ENCODE data around the gene ARMH1.
"Not testable (repeated sequence)": the region's sequence is repeated elsewhere in the genome, so short reads cannot be mapped to it uniquely, and the experiment has no call there.

ARMH1 gene

DNA sequence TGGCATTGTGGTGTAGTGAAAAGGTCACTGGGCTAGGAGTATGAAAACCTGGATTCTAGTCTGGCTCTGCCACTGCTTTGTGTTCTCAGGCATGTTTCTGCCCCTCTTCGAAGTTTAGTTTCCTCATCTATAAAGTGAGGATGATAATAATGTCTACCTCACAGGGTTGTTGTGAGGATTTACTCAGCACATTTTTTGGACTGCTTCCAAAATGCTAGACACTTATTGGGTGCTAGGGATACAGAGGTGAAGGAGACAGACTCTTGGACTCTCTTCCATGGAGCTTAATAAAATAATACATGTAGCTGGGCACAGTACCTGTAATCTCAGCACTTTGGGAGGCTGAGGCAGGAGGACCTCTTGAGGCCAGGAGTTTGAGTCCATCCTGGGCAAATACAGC, 68.7 kb downstream of the ARMH1 start:
- Histone ChIP-seq H3K9me3 (no peaks in the 10 kb centered on the region), H3K4me3 (no peak overlapping the region), H3K4me1 (peaks cover 0 to 12% (median 6%) of the 10 kb centered on the region in 4 donors), H3K36me3 (no peaks in the 10 kb centered on the region), H3K27ac (no peak overlapping the region), H3K27me3 (no peaks in the 10 kb centered on the region)
- TF ChIP-seq, protein P1, sequence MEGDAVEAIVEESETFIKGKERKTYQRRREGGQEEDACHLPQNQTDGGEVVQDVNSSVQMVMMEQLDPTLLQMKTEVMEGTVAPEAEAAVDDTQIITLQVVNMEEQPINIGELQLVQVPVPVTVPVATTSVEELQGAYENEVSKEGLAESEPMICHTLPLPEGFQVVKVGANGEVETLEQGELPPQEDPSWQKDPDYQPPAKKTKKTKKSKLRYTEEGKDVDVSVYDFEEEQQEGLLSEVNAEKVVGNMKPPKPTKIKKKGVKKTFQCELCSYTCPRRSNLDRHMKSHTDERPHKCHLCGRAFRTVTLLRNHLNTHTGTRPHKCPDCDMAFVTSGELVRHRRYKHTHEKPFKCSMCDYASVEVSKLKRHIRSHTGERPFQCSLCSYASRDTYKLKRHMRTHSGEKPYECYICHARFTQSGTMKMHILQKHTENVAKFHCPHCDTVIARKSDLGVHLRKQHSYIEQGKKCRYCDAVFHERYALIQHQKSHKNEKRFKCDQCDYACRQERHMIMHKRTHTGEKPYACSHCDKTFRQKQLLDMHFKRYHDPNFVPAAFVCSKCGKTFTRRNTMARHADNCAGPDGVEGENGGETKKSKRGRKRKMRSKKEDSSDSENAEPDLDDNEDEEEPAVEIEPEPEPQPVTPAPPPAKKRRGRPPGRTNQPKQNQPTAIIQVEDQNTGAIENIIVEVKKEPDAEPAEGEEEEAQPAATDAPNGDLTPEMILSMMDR (IDR thresholded peaks at IDR 0.05): no peak
- no peak for DNase-seq
- intact Hi-C loops (cut with DNase I; ENCODE audit: low total_unique reads): no loop called here

DNA sequence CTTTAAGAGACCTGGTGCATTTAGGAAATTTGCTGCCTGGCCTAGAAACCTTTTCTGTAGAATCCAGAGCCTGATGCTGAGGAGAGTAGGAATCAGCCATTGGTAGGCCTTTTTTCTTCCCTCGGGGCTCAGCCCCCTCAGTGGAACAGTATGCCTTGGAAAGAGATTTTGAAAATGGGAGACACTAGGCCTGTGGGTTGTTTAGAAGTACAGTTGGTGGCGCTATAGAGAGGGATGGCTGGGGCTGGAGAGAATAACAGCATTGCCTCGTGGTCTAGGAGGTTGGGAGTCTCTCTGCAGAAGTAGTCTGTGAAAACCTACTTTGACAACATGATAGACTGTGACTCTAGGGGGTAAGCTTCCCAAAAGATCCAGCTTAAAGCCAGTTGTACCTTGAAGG, 73.4 kb downstream of the ARMH1 start:
- Histone ChIP-seq H3K9me3 (no peaks in the 10 kb centered on the region), H3K4me3 (no peak overlapping the region), H3K36me3 (peaks cover 0 to 4% (median 0%) of the 10 kb centered on the region in 3 donors), H3K4me1 (no peaks in the 10 kb centered on the region), H3K27me3 (no peaks in the 10 kb centered on the region), H3K27ac (no peak overlapping the region)
- intact Hi-C loops (cut with DNase I; ENCODE audit: low total_unique reads): no loop called here
- TF ChIP-seq, protein P1 (IDR thresholded peaks at IDR 0.05): no peak
- no peak for DNase-seq

DNA sequence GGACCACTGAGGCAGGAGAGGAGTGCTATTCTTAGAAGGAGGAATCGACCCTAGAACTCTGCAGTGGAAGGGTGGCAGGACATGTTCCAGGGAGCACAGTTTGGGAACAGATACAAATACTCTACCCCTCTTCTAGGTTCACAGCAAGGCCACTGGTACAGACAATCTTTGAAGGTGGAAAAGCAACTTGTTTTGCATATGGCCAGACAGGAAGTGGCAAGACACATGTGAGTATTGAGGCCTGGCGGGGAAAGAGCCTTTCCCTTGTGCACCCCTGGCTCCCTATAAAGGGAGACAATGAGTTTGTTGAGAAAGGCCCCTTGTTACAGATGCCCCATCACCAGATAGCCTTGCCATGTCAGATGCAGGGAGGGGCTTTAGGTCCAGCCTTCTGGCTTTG, 82.9 kb downstream of the ARMH1 start:
- no peak for DNase-seq
- H3K27me3 ChIP-seq: no peaks in the 10 kb centered on the region
- H3K4me1 ChIP-seq: no peaks in the 10 kb centered on the region
- no peaks in the 10 kb centered on the region for H3K9me3 ChIP-seq
- TF ChIP-seq, protein P1 (IDR thresholded peaks at IDR 0.05): no peak
- H3K27ac ChIP-seq: no peak overlapping the region
- intact Hi-C loops (cut with DNase I; ENCODE audit: low total_unique reads): no loop called here
- no peak overlapping the region for H3K4me3 ChIP-seq
- peaks cover 0 to 20% (median 0%) of the 10 kb centered on the region in 3 donors for H3K36me3 ChIP-seq

DNA sequence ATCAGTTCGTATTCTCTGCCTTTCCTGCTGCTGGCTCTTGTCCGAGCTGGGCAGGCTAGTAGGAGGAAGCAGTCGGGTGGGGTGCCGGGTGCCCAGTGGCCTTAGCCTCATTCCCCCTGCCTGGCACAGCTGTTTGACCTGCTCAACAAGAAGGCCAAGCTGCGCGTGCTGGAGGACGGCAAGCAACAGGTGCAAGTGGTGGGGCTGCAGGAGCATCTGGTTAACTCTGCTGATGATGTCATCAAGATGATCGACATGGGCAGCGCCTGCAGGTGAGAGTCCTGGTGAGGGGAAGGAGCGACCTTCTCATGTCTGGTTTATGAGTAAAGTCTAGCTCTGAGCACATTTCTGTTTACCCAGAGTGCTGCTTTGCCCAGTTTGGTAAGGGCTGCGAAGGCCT, 84.6 kb downstream of the ARMH1 start:
- intact Hi-C loops (cut with DNase I; ENCODE audit: low total_unique reads): no loop called here
- no peak overlapping the region for H3K27ac ChIP-seq
- TF ChIP-seq, protein P1 (IDR thresholded peaks at IDR 0.05): no peak

DNA sequence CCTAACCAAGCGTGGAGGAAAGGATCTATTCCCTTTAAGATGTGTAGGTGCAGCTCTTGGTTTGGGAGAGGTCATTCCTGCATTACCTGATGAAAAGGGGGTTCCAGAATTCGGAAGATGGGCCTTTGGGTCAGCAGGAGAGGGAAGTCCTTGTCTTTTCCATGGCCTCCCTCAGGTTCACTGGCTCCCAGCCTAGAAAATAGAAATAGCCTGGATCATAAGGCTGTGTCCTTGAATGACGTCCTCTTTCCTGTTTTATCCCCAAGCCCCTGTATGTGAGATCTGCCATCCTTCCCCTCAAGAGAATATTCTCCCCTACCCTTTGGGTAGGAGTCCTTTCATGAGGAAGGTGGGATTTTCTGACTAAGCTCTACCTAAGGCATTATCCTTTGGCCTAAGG, 86.4 kb downstream of the ARMH1 start:
- DNase-seq: no peak
- Histone ChIP-seq H3K4me3 (no peak overlapping the region), H3K27me3 (no peaks in the 10 kb centered on the region), H3K27ac (no peak overlapping the region), H3K4me1 (no peaks in the 10 kb centered on the region), H3K36me3 (peaks cover 0 to 18% (median 0%) of the 10 kb centered on the region in 3 donors), H3K9me3 (no peaks in the 10 kb centered on the region)
- intact Hi-C loops (cut with DNase I; ENCODE audit: low total_unique reads): no loop called here
- TF ChIP-seq, protein P1 (IDR thresholded peaks at IDR 0.05): no peak

More for the DNA sequence above, 84.6 kb downstream of the ARMH1 start:
- no peak for DNase-seq
- Histone ChIP-seq H3K27me3 (no peaks in the 10 kb centered on the region), H3K9me3 (no peaks in the 10 kb centered on the region), H3K4me3 (no peak overlapping the region), H3K36me3 (peaks cover 0 to 18% (median 0%) of the 10 kb centered on the region in 3 donors), H3K4me1 (no peaks in the 10 kb centered on the region)

DNA sequence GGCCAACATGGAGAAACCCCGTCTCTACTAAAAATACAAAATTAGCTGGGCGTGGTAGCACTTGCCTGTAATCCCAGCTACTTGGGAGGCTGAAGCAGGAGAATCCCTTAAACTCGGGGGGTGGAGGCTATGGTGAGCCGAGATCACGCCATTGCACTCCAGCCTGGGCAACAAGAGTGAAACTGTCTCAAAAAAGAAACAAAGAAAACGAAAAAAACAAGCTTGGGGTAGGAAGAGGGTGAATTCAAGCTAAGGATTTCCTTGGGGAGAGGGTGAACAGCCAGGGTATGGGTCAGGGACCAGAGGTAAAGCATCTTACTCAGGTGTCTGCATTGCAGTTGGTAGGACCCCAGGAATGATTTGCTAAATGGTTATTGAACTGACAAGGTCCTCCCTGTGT, 91.9 kb downstream of the ARMH1 start:
- H3K4me3 ChIP-seq; H3K4me1 ChIP-seq; H3K9me3 ChIP-seq; H3K27me3 ChIP-seq; H3K27ac ChIP-seq; intact Hi-C loops (cut with DNase I; ENCODE audit: low total_unique reads); DNase-seq: not testable (repeated sequence)
- H3K36me3 ChIP-seq: peaks cover 0 to 26% (median 0%) of the 10 kb centered on the region in 3 donors
